Measurements from ENCODE around the gene ADAMTSL2.

DNA sequence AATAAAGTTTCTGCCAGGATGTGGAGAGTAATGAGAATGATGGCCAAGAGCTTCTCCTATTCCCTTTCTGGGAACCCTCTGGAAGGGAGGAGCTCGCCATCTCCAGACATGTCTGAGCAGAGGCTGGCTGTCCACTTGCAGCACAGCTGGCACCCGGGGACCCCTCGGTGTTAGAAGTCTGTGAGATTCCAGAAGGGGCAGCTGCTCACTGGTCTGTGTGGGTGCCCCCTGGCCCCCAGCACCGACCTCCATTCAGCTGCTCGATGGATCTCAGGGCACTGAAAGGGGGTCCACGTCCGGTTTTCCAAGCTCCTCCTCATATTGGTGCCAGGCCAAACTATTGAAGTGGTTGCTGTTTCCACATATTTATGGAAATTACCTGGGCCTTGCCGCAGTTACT is 78.3 kb downstream of the ADAMTSL2 start:
- TF ChIP-seq, protein P1, sequence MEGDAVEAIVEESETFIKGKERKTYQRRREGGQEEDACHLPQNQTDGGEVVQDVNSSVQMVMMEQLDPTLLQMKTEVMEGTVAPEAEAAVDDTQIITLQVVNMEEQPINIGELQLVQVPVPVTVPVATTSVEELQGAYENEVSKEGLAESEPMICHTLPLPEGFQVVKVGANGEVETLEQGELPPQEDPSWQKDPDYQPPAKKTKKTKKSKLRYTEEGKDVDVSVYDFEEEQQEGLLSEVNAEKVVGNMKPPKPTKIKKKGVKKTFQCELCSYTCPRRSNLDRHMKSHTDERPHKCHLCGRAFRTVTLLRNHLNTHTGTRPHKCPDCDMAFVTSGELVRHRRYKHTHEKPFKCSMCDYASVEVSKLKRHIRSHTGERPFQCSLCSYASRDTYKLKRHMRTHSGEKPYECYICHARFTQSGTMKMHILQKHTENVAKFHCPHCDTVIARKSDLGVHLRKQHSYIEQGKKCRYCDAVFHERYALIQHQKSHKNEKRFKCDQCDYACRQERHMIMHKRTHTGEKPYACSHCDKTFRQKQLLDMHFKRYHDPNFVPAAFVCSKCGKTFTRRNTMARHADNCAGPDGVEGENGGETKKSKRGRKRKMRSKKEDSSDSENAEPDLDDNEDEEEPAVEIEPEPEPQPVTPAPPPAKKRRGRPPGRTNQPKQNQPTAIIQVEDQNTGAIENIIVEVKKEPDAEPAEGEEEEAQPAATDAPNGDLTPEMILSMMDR (IDR thresholded peaks at IDR 0.05; ENCODE audit: low read depth, low read length, missing input control): no peak
- TF ChIP-seq, protein P2, sequence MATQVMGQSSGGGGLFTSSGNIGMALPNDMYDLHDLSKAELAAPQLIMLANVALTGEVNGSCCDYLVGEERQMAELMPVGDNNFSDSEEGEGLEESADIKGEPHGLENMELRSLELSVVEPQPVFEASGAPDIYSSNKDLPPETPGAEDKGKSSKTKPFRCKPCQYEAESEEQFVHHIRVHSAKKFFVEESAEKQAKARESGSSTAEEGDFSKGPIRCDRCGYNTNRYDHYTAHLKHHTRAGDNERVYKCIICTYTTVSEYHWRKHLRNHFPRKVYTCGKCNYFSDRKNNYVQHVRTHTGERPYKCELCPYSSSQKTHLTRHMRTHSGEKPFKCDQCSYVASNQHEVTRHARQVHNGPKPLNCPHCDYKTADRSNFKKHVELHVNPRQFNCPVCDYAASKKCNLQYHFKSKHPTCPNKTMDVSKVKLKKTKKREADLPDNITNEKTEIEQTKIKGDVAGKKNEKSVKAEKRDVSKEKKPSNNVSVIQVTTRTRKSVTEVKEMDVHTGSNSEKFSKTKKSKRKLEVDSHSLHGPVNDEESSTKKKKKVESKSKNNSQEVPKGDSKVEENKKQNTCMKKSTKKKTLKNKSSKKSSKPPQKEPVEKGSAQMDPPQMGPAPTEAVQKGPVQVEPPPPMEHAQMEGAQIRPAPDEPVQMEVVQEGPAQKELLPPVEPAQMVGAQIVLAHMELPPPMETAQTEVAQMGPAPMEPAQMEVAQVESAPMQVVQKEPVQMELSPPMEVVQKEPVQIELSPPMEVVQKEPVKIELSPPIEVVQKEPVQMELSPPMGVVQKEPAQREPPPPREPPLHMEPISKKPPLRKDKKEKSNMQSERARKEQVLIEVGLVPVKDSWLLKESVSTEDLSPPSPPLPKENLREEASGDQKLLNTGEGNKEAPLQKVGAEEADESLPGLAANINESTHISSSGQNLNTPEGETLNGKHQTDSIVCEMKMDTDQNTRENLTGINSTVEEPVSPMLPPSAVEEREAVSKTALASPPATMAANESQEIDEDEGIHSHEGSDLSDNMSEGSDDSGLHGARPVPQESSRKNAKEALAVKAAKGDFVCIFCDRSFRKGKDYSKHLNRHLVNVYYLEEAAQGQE (IDR thresholded peaks at IDR 0.05): no peak
- TF ChIP-seq, protein P3, sequence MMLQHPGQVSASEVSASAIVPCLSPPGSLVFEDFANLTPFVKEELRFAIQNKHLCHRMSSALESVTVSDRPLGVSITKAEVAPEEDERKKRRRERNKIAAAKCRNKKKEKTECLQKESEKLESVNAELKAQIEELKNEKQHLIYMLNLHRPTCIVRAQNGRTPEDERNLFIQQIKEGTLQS (IDR thresholded peaks at IDR 0.05): no peak
